GM19193 (cell line): ENCODE measurements around the gene SSU72.

Source experiments
- POLR2A ChIP-seq: IDR thresholded peaks from 4 replicates; pipeline ENCODE4 v1.6.1; 2011; ENCODE audit not compliant: insufficient read depth, insufficient read length; ENCODE audit errors: extremely low read depth

SSU72 gene

DNA sequence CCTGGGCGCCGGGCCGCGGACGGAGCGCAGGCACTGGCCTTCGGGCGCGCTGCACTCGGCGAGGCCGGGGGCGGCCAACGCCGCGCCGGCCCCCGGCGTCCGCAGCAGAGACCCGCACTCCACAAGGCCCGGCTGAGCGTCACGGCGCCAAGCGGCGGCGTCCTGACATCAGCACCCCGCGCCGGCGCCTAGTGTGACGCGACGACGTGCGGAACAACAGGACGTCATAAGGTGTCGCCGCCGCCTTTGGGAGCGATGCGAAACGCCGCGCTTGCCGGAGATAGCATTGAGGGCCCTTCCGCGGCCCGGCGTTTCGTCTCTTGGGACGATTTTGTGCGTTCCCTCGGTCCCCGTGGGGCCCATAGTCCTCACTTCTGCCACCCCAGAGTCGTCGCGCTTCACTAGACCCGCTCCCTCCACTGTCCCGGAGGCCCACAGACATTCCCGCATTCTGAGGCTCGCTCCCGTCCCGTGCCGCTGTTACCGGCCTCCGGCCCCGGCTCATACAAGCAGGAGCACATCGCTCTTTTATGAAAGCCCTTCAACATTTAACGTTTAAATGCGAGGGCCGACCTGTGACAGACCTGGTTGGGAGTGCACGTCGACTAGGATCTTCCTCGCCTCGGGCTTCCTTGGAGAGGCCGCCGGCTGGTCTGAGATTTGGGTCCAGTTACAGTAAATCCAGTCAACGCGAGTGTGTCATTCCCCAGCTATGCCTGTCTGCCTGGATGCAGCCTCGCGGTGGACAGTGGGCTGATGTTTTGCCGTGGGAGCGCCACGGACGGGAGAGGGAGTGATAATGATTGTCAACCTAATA, at the start of gene SSU72:
Gene SSU72, minus strand, starts transcription at position 143 of the 817 bp plus-strand sequence. CDS start 306 bp downstream, outside the sequence.
- TF ChIP-seq POLR2A = peak; percentile 94

DNA sequence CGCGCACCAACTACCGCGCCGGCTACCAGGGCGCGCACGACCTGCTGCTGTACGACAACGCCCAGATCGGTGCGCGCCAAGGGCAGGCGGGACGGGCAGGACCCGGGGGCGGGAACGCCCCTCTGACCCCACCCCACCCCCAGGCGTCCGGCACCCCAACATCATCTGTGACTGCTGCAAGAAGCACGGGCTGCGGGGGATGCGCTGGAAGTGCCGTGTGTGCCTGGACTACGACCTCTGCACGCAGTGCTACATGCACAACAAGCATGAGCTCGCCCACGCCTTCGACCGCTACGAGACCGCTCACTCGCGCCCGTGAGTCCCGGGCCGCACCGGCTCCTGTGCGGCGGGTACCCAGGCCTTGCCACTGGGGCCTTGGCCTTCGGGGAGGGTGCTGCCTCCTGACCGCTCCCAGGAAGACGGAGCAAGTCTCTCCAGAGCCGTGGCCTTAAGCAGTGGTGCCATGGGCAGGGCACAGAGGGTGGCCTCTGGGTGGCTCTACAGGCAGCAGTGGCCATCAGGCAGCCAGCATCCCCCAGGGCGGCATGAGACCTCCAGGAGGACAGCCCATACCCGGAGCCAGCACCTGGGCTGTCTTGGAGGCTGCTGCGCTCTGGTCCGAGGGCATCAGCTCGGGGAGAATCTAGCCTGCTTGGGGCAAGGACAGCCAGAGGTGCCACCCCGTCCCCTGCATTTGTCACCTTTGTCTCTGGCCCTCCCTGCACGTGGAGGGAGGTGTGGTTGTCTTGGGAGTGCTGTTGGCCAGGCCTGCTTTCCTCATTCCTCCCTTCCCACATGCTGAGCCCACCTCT, 49.2 kb upstream of the SSU72 start:
- no peak for TF ChIP-seq POLR2A

DNA sequence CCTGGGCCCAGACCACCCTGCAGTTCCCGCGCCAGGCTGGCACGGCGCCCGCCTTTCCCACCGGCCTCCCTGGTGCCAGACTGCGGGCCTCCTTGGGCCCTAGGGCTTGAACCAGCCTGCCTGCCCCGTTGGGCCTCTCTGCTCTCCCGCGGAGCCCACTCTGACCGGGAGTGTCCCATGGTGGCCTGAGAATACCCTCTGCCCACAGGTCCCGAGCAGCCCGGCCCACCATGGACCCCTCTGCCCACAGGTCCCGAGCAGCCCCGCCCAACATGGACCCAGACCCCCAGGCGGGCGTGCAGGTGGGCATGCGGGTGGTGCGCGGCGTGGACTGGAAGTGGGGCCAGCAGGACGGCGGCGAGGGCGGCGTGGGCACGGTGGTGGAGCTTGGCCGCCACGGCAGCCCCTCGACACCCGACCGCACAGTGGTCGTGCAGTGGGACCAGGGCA, 48.5 kb upstream of the SSU72 start:
- no peak for TF ChIP-seq POLR2A

DNA sequence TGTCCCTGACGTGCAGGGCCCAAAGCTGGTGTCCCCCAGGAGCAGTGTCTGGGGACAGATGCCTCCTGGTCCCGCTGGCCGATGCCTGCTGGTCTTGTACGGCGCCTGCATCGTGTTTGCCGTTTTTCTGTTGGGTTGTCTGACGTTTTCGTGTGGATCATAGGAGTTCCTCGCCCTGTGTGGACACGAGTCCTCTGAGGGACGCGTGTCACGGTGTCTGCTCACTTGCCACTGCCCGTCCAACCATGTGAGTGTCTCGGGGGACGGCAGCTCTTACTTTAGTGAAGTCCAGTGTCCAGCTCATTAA, 48.1 kb upstream of the SSU72 start:
- no peak for TF ChIP-seq POLR2A

DNA sequence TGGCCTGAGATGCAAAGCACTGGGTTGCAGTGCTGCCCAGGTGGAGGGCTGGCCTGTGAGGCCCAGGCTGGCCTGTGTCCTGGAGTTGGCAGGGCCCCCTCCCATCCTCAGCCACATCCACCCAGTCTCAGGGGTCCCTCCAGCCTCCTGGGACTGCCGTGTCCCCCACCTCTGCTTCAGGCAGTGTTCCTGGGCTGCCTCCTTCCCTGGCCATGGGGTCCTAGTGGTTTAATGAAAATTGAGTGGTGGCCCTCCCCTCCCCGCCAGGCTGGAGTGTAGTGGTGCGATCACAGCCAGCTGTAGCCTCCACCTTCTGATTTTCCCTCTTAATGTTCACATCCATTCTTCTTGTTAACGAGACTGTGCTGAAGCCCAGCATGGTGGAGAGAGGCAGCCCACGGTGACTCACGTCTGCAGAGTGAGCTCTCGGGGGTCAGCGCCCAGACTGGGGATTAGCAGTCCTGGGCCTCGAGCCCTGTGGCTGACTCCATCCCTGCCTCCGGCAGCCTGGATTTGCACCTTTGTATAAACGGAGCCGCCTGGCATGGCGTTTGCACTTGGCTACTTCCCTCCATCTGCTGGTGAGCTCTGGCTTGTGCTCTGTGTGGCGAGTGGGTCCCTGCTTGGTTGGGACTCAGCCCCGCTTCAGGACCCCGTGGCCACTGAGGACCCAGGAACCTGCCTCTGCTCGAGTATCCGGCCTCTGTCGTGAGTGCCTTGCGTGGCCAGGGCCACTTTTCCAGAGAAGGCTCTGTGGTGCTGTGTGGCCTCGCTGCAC, 47.5 kb upstream of the SSU72 start:
- TF ChIP-seq POLR2A = no peak

DNA sequence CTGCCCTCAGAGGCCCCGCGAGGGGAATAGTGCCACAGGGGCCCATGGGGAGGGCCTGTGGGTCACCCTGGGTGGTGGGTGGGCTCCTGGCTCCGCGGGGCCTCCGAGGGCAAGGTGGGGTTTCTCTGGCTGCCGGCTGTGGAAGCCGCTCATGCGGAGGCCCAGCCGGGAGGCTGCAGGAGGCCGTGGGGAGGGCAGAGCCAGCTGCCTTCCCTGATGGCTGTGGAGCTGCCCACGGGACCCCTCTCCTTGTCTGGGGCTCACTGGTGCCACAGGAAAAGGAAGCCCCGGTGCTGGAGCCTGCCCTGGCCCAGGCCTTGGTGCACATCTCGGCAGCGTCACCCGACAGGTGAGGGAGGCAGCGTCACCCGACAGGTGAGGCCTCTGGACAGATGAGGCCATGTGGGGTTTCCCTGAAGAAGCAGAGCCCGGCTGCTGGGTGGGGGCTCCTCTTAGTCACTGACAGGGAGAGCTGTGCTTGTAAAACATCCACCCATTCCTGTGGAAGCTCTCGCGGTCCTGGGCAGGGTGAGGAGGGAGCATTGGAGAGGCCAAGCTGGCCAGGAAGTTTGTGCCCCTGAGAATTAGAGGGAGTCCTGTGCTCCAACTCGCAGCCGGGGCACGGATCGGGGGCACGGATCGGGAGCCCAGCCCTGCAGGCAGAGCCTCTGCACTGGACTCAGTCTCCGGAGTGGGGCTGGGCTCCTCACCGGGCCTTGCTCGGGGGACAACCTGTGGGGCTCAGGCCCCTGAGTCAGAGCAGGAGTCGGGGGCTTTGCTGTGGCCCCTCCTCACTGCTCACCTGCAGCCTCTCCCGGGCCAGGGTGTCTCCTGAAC, 46.7 kb upstream of the SSU72 start:
- TF ChIP-seq POLR2A = no peak

DNA sequence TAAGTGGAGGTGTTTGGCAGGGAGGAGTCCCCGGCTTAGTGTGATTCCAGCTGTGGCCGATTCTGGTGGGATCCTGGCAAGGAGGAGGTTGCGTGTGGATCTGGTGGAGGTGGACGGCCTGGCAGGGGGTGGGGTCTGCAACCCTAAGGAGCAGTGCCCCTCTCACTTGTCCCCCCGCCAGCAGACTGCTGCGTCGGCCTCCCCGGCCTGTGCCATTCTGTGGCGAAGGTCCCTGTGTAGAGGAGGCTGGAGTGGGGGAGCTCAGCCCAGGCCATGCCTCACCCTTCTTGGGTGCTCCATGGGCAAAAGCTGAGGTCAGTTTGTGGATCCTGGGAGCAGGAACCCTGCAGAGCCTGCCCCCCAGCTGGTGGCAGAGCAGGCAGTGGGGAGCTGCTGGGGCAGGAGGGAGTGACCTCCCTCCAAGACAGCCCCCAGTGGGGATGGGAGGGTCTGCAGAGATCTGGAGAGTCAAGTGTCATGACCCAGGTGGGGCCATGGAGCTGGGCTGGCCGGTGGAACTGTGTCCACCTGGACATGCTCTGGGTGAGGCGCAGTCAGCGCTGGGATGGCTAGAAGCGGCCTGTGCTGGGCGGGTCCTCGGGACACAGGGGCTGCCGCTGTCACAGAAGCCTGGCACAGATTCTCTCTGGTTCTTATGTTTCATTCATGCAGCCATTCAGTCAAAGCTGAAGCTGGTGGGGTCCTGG, 45.9 kb upstream of the SSU72 start:
- TF ChIP-seq POLR2A = no peak

DNA sequence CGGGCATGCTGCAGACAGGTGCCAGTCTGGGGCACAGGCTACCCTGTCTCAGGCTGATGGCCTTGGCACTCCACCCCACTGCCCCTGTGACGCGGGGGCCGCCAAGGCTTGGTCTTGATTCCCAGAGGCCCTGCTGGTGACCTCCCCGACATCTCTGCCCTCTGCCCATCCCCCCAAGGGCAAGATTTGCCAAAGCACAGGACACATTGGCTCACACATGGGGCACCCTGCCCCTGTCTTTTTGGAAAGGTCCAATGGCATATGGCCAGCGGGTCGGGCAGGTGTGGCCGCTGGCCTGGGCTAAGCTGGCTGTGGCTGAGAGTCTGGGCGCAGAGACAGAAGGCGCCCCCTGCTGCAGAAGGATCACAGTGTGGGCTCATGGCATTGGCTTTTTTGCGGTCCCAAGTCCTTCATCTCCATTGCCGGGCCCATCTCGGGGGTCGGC, 45.3 kb upstream of the SSU72 start:
- no peak for TF ChIP-seq POLR2A

DNA sequence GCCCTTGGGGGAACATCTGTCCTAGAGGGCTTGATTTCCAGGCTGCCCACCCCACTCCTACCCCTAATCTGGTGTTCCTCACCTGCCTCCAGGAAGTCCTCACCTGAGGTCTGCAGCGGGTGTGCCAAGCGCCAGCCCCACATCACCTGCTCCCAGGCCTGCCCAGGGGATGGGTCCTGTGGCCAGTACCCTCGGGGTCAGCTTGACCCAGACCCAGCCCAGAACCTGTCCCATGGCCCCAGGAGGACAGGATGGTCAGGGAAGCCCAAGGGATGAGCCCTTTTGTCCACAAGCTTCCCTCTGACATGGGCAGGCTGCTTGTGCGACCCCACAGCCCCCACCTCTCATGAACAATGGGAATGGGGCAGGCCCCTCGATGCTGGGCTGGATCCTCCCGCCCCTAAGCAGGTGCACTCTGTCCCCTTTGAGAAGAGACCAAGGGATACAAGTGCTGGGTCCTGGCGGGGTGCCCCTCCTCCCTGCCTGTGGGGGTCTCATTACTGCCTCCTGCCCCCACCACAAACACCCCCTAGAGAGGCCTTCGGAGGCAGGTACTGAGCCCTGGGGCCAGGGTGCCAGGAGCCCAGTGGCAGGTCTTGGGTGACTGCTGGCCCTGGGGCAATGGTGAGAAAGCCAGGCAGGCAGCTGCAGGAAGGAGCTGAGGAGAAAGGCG, 43.9 kb upstream of the SSU72 start:
- no peak for TF ChIP-seq POLR2A

DNA sequence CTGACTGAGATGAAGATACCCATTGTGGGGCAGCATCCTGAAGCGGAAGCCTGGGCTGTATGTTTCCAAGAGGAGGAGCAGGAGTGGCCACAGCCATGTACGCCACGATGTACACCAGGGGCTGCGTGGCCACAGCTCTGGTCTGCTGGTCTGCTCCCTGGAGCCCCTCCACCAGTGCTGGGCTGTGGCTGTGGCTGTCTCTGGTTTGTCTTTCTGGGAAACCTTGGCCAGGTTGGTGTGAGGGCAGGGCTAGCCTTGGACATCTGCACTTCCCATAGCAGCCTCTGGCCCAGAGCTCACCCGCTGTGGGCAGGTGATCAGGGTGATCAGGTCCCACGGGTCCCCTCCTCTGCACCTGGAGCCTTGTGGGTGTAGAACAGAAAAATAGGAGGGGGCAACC, 43.3 kb upstream of the SSU72 start:
- no peak for TF ChIP-seq POLR2A

DNA sequence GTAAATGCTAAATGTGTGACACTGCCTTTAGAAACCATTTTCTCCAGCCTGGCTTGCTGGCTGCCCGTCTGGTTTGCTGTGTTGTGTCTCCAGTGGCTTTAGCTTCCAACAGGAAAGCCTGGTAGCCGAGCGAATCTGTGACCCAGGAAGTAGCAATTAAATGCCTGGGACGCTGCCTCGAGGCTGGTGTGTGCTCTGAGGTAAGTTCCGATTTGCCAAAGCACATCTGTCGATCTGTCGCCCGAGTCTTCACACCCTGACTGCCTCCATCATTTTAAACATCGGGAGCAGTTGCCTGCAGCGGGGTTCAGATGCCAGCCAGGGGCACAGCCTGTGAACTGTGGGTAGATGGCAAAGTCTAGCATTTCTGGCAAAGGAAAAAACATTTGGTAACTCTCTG, 42.9 kb upstream of the SSU72 start:
- no peak for TF ChIP-seq POLR2A

DNA sequence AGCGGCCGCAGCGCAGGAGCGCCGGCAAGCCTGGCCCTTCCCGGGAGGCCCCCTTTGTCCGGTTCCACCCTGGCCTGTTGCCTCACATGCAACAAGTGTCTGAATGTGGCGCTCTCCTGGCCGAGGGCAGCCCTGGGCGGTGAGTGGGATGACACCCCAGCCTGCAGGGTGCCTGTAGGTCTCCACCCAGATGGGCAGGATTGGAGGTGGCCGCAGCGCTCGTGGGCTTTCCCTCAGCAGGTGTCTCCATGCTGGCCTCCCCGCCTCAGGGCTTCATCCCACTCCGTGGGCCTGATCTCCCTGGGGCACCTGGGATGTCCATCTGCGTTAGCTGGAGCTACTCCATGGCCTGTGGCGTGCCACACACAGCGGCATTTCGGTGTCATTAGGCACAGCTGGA, 42.2 kb upstream of the SSU72 start:
- TF ChIP-seq POLR2A = no peak
